GM12872 (cell line): ENCODE data around the gene MLST8.

Experiments used
- TF ChIP-seq, protein P1 (sequence below): IDR thresholded peaks from 3 replicates; pipeline ENCODE4 v1.5.1; 2011; ENCODE audit warnings: low read depth, mild to moderate bottlenecking, low read length, moderate library complexity; ENCODE audit not compliant: insufficient read depth

MLST8 gene

DNA sequence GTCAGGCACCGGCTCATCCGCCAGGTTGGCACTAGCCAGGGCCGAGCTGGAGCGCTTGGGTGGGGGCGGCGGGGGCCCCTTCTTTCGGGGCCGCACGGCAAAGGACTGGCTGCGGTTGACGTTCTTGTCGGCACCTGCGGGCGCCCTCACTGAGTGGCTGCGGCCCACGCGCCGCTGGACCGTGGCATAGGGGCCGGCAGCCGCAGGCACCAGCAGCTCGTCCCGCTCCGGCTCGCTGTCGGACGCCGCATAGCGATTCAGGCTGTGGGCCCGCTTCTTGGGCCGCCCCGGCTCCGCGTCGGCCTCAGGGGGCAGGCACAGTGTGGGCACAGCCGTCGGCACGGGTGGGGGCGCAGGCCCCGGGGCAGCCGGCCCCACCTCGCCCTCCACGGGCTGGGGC, 24.8 kb upstream of the MLST8 start:
- TF ChIP-seq, protein P1, sequence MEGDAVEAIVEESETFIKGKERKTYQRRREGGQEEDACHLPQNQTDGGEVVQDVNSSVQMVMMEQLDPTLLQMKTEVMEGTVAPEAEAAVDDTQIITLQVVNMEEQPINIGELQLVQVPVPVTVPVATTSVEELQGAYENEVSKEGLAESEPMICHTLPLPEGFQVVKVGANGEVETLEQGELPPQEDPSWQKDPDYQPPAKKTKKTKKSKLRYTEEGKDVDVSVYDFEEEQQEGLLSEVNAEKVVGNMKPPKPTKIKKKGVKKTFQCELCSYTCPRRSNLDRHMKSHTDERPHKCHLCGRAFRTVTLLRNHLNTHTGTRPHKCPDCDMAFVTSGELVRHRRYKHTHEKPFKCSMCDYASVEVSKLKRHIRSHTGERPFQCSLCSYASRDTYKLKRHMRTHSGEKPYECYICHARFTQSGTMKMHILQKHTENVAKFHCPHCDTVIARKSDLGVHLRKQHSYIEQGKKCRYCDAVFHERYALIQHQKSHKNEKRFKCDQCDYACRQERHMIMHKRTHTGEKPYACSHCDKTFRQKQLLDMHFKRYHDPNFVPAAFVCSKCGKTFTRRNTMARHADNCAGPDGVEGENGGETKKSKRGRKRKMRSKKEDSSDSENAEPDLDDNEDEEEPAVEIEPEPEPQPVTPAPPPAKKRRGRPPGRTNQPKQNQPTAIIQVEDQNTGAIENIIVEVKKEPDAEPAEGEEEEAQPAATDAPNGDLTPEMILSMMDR: no peak

- TF ChIP-seq, protein P1: no peak
Observed at GRCh38 chr16:2180962-2181923, 24.0 kb upstream of the MLST8 start.

- TF ChIP-seq, protein P1: no peak
Observed at GRCh38 chr16:2181952-2182351, 23.3 kb upstream of the MLST8 start.

DNA sequence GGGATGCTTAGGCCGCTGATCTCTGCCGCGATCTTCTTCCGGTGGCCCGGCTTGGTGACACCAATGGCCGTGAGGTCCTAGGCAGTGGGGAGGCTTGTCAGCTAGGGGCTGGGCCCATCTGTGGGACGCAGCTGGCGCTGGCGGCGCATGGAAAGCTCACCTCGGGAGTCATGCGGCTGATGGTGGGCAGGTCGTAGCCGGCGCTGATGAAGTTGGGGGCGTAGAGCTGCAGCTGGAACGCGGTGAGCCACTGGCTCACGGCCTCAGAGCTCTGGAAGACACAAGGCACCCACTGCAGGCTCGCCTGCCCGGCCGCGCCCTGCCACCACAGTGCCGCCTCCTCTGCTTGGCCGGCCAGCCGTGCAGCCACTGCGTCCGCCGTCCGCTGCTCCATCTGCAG, 21.6 kb upstream of the MLST8 start:
- TF ChIP-seq, protein P1: no peak

GRCh38 chr16:2184346-2184745, 20.9 kb upstream of the MLST8 start:
- TF ChIP-seq, protein P1: no peak

- TF ChIP-seq, protein P1: no peak
Observed at GRCh38 chr16:2184962-2185361, 20.3 kb upstream of the MLST8 start.

DNA sequence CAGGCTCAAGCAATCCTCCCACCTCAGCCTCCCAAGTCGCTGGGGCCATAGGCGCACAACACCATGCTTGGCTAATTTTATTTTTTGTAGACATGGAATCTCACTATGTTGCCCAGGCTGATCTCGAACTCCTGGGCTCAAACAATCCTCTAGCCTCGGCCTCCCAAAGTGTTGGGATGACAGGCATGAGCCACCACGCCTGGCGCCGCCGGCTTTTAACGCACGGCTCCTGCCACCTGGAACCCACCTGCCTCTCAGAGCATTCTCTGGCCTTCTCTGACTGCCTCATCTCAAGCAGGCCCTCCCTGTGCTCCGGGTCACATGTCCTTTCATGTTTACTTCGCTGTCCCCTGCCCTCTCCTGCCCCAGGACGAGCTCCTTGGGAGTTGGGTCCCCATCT, 19.2 kb upstream of the MLST8 start:
- TF ChIP-seq, protein P1: no peak
